GM13977 (cell line): ENCODE results near the gene KLHL1.
"Not testable (repeated sequence)": the region's sequence is repeated elsewhere in the genome, so short reads cannot be mapped to it uniquely, and the experiment has no call there.

Source experiments
- DNase-seq: peaks from one replicate; pipeline ENCODE4 v3.0.0; 2012; ENCODE audit warnings: low spot score
- CTCF ChIP-seq: IDR thresholded peaks from 2 replicates; pipeline ENCODE4 v1.5.1; 2012; ENCODE audit warnings: mild to moderate bottlenecking, control low read depth; ENCODE audit not compliant: insufficient read depth; ENCODE audit errors: extremely low read depth, missing control alignments
- in situ Hi-C: fragments of 300-500 bp; cut with MboI; formaldehyde crosslinking; loops from one replicate; pipeline ENCODE4 v1.12.0; 2022; ENCODE audit warnings: low sequenced_read_pairs, low pct_unique_long_range_greater_than_20kb, mixed read lengths, inconsistent platforms; ENCODE audit not compliant: unreplicated experiment

Gene KLHL1, protein sequence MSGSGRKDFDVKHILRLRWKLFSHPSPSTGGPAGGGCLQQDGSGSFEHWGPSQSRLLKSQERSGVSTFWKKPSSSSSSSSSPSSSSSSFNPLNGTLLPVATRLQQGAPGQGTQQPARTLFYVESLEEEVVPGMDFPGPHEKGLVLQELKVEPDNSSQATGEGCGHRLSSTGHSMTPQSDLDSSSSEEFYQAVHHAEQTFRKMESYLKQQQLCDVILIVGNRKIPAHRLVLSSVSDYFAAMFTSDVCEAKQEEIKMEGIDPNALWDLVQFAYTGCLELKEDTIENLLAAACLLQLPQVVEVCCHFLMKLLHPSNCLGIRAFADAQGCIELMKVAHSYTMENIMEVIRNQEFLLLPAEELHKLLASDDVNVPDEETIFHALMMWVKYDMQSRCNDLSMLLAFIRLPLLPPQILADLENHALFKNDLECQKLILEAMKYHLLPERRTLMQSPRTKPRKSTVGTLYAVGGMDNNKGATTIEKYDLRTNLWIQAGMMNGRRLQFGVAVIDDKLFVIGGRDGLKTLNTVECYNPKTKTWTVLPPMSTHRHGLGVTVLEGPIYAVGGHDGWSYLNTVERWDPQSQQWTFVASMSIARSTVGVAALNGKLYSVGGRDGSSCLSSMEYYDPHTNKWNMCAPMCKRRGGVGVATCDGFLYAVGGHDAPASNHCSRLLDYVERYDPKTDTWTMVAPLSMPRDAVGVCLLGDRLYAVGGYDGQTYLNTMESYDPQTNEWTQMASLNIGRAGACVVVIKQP

GRCh38 chr13:70108356-70109105, at the start of gene KLHL1:
Gene KLHL1 (minus strand): TSS chr13:70108452. CDS start chr13:70107699, 753 bp downstream.
- in situ Hi-C loops, result no loop called here

GRCh38 chr13:70142658-70143057, 34.4 kb upstream of the KLHL1 start:
- in situ Hi-C loops, DNase-seq: not testable (repeated sequence)

More at GRCh38 chr13:70108356-70109105, at the start of gene KLHL1:
- DNase-seq, result no peak
- no peak for TF ChIP-seq CTCF

GRCh38 chr13:70128098-70128497, 19.8 kb upstream of the KLHL1 start:
- no peak for DNase-seq

GRCh38 chr13:70125693-70126092, 17.4 kb upstream of the KLHL1 start:
- TF ChIP-seq CTCF, result no peak

More at GRCh38 chr13:70128098-70128497, 19.8 kb upstream of the KLHL1 start:
- in situ Hi-C loops, result no loop called here
- TF ChIP-seq CTCF, result no peak

GRCh38 chr13:70117338-70117905, 9.2 kb upstream of the KLHL1 start:
- DNase-seq, result no peak
- in situ Hi-C loops, result no loop called here
- no peak for TF ChIP-seq CTCF

More at GRCh38 chr13:70125693-70126092, 17.4 kb upstream of the KLHL1 start:
- in situ Hi-C loops, result no loop called here
- DNase-seq, result no peak

DNA sequence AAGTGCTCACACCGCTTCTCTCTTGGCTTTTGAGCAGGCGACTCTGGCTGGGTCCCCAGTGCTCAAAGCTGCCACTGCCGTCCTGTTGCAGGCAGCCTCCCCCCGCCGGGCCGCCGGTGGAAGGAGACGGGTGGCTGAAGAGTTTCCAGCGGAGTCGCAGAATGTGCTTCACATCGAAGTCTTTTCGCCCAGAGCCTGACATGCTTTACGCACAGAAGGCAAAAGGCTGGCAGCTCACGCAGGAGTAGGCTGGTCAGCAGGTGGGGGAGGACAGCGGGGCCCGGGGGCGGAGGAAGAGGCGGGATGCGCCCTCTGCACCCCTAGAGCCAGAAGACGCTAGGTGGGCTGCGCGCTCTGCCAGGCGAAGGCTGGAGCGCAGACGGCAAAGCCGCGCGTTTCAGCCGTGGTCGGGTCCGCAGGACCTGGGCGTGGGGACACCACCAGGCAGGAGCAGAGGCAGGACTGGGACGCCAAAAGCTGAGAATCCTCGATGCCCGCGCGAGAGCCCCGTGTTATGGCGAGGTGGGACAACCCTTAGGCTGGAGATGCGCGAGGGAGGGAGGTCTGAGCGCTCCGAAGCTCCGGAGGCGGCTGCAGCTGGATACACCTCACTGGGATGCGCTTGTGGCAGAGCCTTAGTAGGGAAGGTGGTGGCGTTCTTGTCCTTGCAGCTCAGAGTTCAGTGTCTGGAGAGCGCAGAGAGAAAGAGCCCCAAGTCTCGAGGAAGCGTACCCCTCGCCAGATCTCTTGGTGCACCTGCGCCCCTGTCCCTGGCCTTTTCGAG, 562 bp downstream of the KLHL1 start, which contains the start of gene ATXN8OS:
TSS of gene ATXN8OS (plus strand) at position 329 of the 784 bp plus-strand sequence.
- no peak for DNase-seq
- TF ChIP-seq CTCF, result no peak
- in situ Hi-C loops, result no loop called here
